Adrenal gland (tissue), 12 donors: ENCODE results near the gene CARD19. TPM values are rescaled to one million over a fixed set of nuclear protein-coding genes. Genes with fewer than 3 reads are reported as not detected.

Source experiments
- DNase-seq, 7 donors: peaks; one replicate each; pipeline ENCODE4 v3.0.0-alpha.2; 2019 to 2020
- H3K27ac ChIP-seq, 5 donors: fragments of 200-600 bp; sonication (generic) in 4 of 5; 1 replicate in 3 of 5; 2 replicates in 2 of 5; pipeline versions ENCODE4 v1.5.1 to v1.8.0; 2016 to 2020; ENCODE audit warnings: mild to moderate bottlenecking in 1 of 5
- H3K27me3 ChIP-seq: fragments of 200-600 bp; 2 replicates; pipeline ENCODE4 v1.8.0; 2021
- H3K36me3 ChIP-seq, 2 donors: fragments of 200-600 bp; replicated peaks in 1 of 2; 1 replicate in 1 of 2; 2 replicates in 1 of 2; pipeline versions ENCODE4 v1.5.1 to v1.8.0; 2018 to 2022
- H3K4me1 ChIP-seq, 2 donors: fragments of 200-600 bp; replicated peaks in 1 of 2; 1 replicate in 1 of 2; 2 replicates in 1 of 2; pipeline versions ENCODE4 v1.5.1 to v1.8.0; 2018 to 2021
- H3K4me3 ChIP-seq, 4 donors: fragments of 200-600 bp; sonication (generic) in 3 of 4; one replicate each; pipeline ENCODE4 v1.5.1; 2016 to 2018
- H3K9me3 ChIP-seq, 3 donors: fragments of 200-600 bp; sonication (generic) in 1 of 3; replicated peaks in 1 of 3; 1 replicate in 2 of 3; 2 replicates in 1 of 3; pipeline versions ENCODE4 v1.5.1 to v1.8.0; 2016 to 2021
- POLR2A ChIP-seq, 2 donors: fragments of 450-650 bp; IDR thresholded peaks; one replicate each; pipeline ENCODE4 v1.6.1; 2017; ENCODE audit warnings: antibody characterized with exemption in 2 of 2, mild to moderate bottlenecking in 2 of 2, moderate library complexity in 1 of 2
- WGBS, 4 donors: extraction: QIAGEN DNeasy Blood & Tissue Kit in 2 of 4; methylation state at CpG; one replicate each; pipeline versions ENCODE4 v1.1.5 to v1.1.7; 2013 to 2017; 5-methylcytosine and 5-hydroxymethylcytosine counted together
- intact Hi-C, 2 donors: fragments of 100-400 bp; cut with DNase I; formaldehyde crosslinking; loops; one replicate each; pipeline versions ENCODE4 v1.14.1 to v1.15.0; 2022 to 2023
- polyA plus RNA-seq, 3 donors: library from polyadenylated mRNA; stranded (reverse); fragments of 200-250 nt in 2 of 3; fragments of 350-450 nt in 1 of 3; fragmentation: Illumina TruSeq in 1 of 3; extraction: RNeasy Lipid Tissue Mini Kit (QIAGEN cat#74804) in 1 of 3; gene quantifications; one replicate each; pipeline ENCODE4 v1.2.3, GENCODE V29; 2013 to 2014
- total RNA-seq, 9 donors: library from RNA; depleted of rRNA in 4 of 9; stranded (reverse); fragments of >200 nt in 4 of 9; fragments of 120-200 nt in 1 of 9; fragmentation: NEBNext Ultra II Directional in 1 of 9; extraction: Animal tissue kit (Norgen Biotek cat#: 25700) in 1 of 9; gene quantifications; one replicate each; pipeline versions ENCODE4 v1.1.0 to v1.2.4, GENCODE V29; 2013 to 2023
- TF ChIP-seq, protein P1 (sequence below), 6 experiments: fragments of 450-650 bp in 4 of 6; fragments of 200-600 bp in 2 of 6; sonication (generic) in 1 of 6; IDR thresholded peaks; 1 replicate in 5 of 6; 2 replicates in 1 of 6; pipeline versions ENCODE4 v1.5.1 to v1.8.0; 2016 to 2021; ENCODE audit warnings: antibody characterized with exemption in 6 of 6, mild to moderate bottlenecking in 2 of 6, moderate library complexity in 1 of 6
- donor health status: healthy with polysubstance abuse.
- donor health status: Bipolar disorder and iron deficiency.
- donor health status: DM: yes; HTN: yes; CAD: no.
- donor health status: DM: no; HTN: no; CAD: no.
- donor health status: DM: no; HTN: no; CAD: no.
- donor health status: DM: yes; HTN: yes; CAD: no.

The CARD19 gene
- total and polyA plus RNA-seq, 12 donors, result 10.7 to 75.0 (median 41.3) TPM

GRCh38 chr9:93089024-93089423 is 7.0 kb upstream of the CARD19 start:
- intact Hi-C loops, result no loop called here
- H3K4me3 ChIP-seq, result no peak overlapping the region
- DNase-seq, result peak in 1 of 7 donors; percentile 24
- 87 to 89% (median 88%) methylated on average over 5 of the region's 5 CpGs for WGBS, 4 donors
- TF ChIP-seq, protein P1, sequence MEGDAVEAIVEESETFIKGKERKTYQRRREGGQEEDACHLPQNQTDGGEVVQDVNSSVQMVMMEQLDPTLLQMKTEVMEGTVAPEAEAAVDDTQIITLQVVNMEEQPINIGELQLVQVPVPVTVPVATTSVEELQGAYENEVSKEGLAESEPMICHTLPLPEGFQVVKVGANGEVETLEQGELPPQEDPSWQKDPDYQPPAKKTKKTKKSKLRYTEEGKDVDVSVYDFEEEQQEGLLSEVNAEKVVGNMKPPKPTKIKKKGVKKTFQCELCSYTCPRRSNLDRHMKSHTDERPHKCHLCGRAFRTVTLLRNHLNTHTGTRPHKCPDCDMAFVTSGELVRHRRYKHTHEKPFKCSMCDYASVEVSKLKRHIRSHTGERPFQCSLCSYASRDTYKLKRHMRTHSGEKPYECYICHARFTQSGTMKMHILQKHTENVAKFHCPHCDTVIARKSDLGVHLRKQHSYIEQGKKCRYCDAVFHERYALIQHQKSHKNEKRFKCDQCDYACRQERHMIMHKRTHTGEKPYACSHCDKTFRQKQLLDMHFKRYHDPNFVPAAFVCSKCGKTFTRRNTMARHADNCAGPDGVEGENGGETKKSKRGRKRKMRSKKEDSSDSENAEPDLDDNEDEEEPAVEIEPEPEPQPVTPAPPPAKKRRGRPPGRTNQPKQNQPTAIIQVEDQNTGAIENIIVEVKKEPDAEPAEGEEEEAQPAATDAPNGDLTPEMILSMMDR (IDR thresholded peaks at IDR 0.05), result no peak
- TF ChIP-seq POLR2A (IDR thresholded peaks at IDR 0.05), result no peak
- H3K27ac ChIP-seq, result no peak overlapping the region
- peaks cover 0 to 4% (median 0%) of the 10 kb centered on the region in 3 donors for H3K9me3 ChIP-seq
- H3K27me3 ChIP-seq, result no peaks in the 10 kb centered on the region
- peaks cover 8 to 14% of the 10 kb centered on the region in 2 donors for H3K4me1 ChIP-seq
- no peaks in the 10 kb centered on the region for H3K36me3 ChIP-seq

GRCh38 chr9:93089481-93089991 is 6.5 kb upstream of the CARD19 start:
- no peaks in the 10 kb centered on the region for H3K27me3 ChIP-seq
- intact Hi-C loops, result no loop called here
- H3K27ac ChIP-seq, result no peak overlapping the region
- H3K4me3 ChIP-seq, result no peak overlapping the region
- no peaks in the 10 kb centered on the region for H3K36me3 ChIP-seq
- no peak for TF ChIP-seq POLR2A (IDR thresholded peaks at IDR 0.05)
- TF ChIP-seq, protein P1 (IDR thresholded peaks at IDR 0.05), result no peak
- peaks cover 10 to 19% of the 10 kb centered on the region in 2 donors for H3K4me1 ChIP-seq
- DNase-seq, result peak in 4 of 7 donors; percentile 13 to 50 (median 16)
- 86 to 93% (median 89%) methylated on average over 9 to 12 of the region's 12 CpGs for WGBS, 4 donors
- peaks cover 0 to 4% (median 0%) of the 10 kb centered on the region in 3 donors for H3K9me3 ChIP-seq

- Histone ChIP-seq H3K4me3 (no peak overlapping the region), H3K4me1 (peaks cover 17 to 25% of the 10 kb centered on the region in 2 donors), H3K27ac (no peak overlapping the region), H3K36me3 (no peaks in the 10 kb centered on the region), H3K27me3 (no peaks in the 10 kb centered on the region), H3K9me3 (peaks cover 0 to 4% (median 0%) of the 10 kb centered on the region in 3 donors)
- WGBS, 4 donors, result 88 to 96% (median 90%) methylated on average over 8 of the region's 8 CpGs
- TF ChIP-seq, protein P1 (IDR thresholded peaks at IDR 0.05), result no peak
- no peak for TF ChIP-seq POLR2A (IDR thresholded peaks at IDR 0.05)
- peak in 3 of 7 donors; percentile 11 to 35 (median 12) for DNase-seq
- intact Hi-C loops, result no loop called here
These were observed 5.8 kb upstream of the CARD19 start for GRCh38 chr9:93090091-93090655.

- Histone ChIP-seq H3K36me3 (no peaks in the 10 kb centered on the region), H3K4me3 (no peak overlapping the region), H3K27me3 (no peaks in the 10 kb centered on the region), H3K4me1 (peaks cover 17 to 26% of the 10 kb centered on the region in 2 donors), H3K27ac (no peak overlapping the region), H3K9me3 (peaks cover 0 to 4% (median 0%) of the 10 kb centered on the region in 3 donors)
- DNase-seq, result peak in 4 of 7 donors; percentile 9 to 48 (median 14)
- WGBS, 4 donors, result 75 to 89% (median 80%) methylated on average over 4 of the region's 4 CpGs
- TF ChIP-seq, protein P1 (IDR thresholded peaks at IDR 0.05), result no peak
- TF ChIP-seq POLR2A (IDR thresholded peaks at IDR 0.05), result no peak
- intact Hi-C loops, result no loop called here
These were observed 5.0 kb upstream of the CARD19 start for GRCh38 chr9:93091056-93091452.
